GM18868 (cell line): ENCODE results near the gene CCN2.
A peak's percentile ranks its signal among the peaks of the same experiment; 100 is the strongest.

Experiments
- ATAC-seq: cut with Tn5 transposase; IDR thresholded peaks from one replicate; pipeline ENCODE4 v1.9.1; 2021; ENCODE audit warnings: mild to moderate bottlenecking, moderate library complexity; ENCODE audit not compliant: unreplicated experiment

The CCN2 gene, protein sequence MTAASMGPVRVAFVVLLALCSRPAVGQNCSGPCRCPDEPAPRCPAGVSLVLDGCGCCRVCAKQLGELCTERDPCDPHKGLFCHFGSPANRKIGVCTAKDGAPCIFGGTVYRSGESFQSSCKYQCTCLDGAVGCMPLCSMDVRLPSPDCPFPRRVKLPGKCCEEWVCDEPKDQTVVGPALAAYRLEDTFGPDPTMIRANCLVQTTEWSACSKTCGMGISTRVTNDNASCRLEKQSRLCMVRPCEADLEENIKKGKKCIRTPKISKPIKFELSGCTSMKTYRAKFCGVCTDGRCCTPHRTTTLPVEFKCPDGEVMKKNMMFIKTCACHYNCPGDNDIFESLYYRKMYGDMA

DNA sequence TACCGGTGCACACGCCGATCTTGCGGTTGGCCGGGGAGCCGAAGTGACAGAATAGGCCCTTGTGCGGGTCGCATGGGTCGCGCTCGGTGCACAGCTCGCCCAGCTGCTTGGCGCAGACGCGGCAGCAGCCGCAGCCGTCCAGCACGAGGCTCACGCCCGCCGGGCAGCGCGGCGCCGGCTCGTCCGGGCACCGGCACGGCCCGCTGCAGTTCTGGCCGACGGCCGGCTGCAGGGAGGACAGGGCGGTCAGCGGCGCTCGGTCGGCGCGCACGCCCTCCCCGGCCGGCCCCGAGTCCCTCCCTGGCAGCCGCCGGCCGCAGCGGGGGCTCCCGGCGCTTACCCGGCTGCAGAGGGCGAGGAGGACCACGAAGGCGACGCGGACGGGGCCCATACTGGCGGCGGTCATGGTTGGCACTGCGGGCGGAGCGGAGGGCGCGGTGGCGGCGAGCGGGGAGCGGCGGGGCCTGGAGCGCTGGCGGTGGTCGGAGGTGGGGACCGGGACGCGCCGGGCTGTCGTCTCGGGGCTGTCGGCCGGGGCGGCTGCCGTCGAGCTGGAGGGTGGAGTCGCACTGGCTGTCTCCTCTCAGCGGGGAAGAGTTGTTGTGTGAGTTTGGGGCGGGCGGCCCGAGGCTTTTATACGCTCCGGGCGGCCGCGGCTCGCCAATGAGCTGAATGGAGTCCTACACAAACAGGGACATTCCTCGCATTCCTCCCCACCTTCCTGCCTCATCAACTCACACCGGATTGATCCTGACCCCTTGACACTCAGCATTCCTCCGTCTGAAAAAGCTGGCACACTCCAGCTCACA, at the start of gene CCN2:
Gene CCN2, minus strand, starts transcription at position 606 of the 809 bp plus-strand sequence. Its CDS starts 200 bp downstream, at position 406.
- ATAC-seq: peak; percentile 18

DNA sequence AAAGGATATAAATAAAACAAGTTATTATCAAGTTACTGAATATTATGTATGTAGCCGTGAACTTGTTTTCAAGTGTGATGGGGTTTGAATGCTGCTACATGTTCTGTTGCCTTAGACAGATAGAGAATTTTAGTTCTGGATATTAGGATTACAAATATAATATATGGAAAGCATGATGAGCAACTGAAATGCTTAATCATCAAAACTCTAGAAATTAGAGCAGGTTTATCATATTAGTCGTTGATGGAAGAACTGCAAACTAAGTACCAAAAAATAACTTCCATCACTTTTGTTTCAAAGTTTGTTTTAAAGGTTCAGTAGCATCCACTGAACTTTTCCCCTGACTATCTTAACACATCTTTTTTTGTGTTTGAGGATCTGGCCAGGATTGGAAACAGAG, 49.1 kb upstream of the CCN2 start:
- no peak for ATAC-seq

DNA sequence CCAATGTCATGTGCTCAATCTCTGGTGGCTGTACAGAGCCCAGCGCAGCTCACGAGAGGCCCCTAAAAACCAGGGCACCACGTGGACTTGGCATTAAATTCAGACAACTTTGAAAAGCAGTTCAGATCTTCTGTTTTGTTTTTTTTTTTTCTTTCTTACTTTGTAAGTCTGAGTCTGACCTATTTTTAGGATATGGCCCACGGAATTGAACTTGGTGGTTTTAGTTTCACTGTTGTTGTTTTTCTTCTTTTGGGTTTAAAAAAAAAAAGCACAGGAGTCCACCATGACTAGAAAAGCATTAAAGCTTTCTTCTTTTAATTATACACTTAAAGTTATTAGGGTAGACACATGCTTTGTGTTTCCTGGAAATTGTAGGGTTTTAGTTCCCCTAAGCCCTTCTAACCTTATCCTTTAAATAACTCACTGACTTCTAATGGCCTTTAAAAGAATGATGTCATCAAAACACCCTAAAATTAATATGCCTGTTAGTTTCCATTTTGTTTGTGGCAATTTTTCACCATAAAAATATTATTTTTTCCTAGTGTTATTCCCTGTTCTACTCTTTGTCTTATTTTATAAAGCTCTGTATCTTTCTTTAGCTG, 48.5 kb upstream of the CCN2 start:
- no peak for ATAC-seq

DNA sequence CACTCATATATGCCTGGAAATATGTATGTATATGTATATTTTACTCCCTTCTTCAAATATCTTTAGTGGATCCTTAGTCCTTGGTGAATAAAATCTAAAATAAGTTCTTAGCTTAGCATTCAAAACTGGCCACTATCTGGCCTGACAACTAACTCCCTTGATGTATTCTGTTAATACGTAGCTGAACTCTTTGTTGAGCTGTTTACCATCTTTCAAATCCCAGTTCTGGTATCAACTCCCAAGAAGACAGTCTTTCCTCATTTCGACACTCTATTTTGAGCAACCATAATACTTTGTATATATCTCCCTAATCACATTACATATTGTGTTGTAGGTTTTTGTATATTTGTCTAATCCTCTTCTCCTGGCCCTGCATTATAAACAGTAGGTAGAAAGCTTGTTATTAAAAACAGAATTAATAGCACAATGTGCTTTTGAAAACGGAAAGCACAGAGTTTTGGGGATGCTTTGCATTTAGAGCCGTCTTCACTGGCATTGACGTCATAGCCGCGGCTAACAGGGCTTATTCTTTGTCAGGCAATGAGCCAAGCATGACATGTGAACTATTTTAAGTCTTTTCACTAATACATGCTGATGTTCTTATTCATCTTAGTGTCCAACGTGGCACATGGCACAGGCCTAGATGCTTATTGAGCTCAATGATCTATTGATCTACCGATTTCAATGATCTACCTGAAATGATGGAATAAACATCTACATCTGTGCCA, 47.2 kb upstream of the CCN2 start:
- no peak for ATAC-seq

DNA sequence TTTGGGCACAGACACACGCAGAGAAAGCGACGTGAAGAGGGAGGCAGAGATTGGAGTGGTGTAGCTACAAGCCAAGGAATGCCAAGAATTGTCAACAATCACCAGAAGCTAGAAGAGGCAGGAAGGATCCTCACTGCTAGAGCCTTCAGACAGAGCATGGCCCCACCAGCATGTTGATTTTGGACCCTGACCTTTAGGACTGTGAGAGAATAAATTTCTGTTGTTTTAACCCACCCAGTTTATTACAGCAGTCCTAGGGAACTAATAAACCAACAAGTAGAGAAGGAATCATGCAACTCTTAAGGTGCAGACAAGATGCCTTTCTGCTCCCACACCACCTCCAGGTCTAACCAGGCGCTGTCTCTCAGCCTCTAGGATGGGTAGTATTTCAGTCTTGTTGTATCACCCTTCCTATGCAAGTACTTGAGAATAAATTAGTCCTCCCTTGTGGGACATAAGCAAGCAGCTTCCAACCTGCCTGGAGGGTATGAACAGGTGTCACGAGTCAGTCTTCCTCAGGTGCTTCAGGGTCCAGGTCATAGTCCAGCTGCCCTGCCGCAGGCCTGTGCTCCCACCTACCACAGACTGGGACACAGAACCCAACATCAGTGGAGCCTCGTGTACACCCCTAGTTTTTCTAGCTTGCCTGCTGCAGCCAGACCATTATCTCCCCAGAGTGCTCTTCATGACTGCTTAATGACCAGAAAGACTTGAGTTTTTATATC, 46.4 kb upstream of the CCN2 start:
- ATAC-seq: no peak

DNA sequence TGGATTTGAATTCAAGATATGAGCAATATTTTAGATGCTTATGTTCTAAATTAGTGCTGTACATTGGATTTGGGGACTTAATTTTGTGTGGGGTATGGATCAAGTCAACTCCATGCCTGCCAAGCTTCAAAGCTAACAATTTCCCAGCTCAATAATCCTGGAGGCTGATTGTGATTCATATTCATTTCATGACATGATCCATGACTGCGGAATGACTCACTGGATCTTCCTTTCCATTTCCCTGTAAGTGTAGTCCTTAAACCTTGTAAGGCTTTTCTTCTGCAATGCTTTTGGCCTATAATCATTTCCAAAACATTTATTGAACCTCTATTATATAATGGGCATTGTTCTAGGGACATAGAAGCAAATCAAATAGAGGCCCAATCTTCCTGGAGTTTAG, 44.7 kb upstream of the CCN2 start:
- ATAC-seq: no peak

DNA sequence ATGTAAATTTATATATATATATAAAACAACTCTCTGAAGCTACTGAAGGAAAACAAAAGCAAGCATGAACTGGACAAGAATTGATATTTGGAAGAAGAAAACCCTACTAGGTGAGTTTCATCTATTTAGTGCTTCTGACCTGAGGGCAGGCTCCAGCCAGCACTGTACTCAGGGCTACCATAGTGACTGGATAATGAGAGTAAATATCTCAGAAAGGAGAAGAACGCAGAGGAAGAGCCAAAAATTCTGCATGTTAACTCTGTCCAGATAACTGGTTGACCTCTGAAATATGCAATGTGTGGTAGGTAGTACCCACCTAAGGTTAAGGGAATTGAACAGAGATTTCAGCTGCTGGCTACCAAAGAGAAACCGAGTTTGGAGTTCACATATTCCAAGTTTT, 41.4 kb upstream of the CCN2 start:
- no peak for ATAC-seq

DNA sequence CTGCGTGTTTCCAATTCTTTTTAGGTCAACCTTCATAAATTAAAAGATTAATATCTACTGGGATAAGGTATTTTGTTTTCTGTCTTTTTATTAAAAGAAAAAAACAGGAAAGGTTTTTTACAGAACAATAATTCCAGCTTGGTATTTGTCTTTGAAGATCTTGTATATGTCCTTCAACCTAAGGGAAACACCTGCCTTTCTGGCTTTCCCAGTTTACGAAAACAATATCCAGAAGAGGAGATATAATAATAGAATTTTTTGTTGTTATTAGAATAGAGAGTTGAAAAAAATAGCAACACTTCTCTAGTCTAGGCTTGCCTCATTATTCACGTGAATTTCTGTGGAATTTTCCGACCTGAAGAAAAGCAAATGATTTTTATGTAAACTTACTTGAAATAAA, 37.9 kb upstream of the CCN2 start:
- no peak for ATAC-seq

DNA sequence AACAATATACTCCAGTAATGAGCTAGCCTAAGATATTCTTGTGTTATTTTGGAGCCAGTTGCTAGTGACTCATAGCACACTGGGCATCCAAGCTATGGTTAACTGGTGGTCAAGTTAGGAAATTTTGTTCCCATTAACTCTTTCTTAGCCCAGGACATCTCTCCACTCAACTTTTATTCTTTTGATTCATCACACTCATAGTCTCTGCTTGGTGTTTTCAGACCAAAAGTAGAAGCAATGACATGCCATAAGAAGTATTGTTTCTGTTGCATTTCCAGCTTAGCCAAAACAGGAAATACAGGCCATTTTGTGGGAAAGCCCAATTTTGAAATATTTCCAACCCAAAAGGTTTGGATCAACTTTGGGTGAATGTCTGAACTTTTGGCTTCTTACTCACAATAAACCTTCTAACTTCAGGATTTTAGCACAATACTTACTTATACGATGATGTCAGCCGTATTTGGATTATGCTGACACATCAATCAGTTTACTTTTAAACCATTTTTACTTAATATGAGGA, 31.6 kb upstream of the CCN2 start:
- no peak for ATAC-seq

DNA sequence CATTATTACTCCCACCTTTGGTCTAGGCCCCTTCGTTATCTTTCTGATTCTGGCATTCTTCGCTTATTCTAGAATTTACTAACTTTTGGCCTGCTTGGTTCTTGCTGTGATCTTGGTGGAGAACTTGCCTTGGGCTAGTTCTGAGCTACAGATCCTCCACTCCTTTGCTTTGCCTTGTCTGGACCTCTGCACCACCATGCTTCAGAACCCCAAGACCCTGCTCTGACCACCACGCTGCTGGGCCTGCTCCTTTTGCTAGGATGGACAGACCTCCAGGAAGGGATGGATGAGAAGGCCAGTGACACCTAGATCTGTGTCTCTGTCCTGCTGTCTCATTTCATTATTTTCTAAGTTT, 30.4 kb upstream of the CCN2 start:
- ATAC-seq: no peak

DNA sequence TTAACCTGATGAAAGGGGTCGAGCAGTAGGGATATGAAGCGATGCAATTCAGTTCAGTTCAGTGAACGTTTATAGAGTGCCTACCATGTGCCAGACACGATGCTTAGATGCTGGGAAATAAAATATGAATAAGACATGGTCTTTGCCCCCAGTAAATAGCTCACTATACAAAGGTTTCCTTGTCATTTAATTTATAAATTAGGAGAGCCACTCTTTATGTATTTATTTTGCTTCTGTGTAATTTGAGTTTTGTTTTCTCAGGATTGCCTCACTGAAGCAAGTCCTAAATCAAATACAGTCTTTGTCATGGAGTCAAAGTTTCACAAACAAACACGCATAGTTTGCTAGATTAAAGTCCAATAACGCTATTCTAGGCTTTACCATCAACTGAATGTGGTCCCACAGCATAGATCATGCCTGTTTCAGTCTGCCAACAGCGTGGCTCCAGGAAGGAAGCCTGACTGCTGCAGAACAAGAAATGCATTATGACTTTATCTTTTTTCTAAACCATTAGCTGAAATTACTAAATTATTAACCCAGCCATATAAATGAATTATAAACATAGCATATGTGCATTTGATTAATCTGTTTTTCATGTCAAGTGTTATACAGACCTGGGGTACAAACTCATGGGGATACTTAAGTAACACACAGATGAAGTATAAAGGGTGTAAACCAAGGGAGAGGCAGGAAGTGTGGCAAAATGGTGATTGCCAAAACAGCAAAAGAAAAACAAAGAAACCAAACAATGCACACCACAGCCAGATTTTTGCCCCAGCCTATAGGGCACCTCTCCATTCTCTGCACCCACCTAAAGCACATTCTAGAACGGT, 29.8 kb upstream of the CCN2 start:
- ATAC-seq: no peak

DNA sequence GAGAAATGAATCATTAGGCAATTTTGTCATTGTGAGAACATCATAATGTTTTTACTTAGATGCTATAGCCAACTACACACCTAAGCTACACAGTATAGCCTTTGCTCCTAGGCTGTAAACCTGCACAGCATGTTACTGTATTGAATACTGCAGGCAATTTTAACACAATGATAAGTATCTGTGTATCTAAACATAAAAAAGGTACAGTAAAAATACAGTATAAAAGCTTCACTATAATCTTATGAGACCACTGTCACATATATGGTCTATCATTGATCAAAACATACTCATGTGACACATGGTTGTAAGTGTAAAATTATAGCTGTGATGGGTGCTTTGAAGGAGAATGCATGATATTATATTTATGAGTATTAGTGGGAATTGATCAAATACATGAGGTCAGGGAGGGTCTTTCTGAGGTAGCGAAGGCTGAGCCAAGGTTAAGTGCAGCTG, 29.2 kb upstream of the CCN2 start:
- no peak for ATAC-seq

DNA sequence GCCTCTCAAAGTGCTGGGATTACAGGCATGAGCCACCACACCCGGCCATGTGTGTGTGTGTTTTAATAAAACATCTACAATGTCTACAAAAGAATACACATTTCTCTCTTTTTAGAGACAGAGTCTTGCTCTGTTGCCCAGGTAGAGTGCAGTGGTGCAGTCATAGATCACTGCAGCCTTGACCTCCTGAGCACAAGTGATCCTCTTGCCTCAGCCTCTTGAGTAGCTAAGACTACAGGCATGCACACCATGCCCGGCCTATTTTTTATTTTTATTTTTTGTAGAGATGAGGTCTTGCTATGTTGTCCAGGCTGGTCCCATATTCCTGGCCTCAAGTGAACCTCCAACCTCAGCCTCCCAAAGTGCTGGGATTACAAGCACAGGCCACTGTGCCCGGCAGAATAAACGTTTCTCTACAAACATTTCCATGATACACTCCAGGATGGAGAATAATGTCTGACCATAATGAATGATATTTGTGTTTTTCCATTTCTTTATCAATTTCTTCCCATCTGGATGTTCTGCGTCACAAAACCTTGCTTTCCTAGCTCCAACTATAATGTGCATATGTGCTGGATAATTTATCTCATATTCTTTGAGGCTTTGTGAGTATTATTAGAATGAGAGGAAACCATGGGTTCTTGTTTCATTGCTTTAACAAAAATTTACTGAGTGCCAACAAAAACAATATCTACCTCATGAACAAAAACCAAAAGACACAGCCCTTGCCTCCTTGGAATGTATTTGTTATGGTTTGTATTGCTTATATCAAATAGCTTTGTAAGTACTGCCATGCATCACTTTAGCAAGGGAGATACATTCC, 28.6 kb upstream of the CCN2 start:
- ATAC-seq: no peak

DNA sequence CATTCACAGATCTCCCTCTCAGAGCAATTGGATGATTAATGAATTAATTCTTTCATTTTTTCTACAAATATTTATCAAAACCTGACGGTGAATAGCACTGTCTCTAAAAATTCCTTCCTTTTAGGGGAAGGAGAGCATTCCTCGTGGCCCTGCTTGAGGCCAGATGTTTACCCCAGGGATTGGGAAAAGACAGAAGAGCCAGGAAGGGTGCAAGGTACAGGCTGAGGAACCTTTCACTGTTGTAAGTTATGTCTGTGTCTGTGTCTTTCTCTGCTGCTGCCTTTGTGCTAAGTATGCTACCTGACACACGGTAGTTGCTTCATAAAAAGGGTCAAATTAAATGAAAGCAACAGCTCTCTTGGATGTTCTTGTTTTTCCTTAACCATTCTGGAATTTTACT, 27.4 kb upstream of the CCN2 start:
- ATAC-seq: no peak

DNA sequence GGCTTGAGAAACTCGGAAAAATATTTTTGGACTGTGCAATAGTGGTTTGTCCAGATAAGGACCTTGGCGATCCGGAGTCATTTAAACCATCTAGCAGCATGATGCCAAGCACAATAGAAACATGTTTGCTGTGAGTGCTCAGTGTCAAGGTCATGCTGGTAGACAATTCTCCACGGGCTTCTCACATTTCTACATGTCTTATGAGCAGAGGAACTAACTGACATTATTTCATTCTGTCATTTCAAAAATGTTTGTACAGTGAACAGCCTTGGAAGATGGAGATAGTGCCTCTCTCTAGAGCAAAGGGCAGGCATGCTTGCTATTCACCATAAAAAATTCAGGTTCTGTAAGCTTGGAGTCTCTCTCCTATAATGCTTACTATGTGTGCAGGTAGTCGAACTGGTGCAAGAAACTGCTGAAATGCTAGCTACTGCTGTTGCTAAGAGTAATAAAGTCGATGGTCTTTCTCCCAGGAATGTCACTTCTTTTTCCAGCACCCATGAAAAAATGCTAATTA, 25.4 kb upstream of the CCN2 start:
- ATAC-seq: no peak

DNA sequence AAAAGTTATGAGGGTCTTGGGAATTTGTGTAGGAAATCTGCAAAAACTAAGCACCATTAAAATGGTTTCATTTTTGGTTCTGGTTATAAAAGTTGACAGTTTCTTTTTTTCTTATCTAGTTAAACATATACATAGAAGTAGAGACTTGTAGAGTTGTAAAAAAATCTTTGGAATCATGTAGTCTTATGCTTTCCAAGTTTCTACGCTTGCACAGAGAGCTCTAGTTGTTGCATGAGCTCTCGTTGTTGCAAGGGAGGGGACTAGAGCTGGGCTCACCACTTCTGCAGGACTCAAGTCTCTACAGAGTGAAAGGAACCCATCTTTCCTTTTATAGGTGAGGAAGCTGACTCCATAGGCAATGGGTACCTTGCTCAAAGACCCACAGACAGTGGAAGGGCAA, 21.6 kb upstream of the CCN2 start:
- no peak for ATAC-seq

DNA sequence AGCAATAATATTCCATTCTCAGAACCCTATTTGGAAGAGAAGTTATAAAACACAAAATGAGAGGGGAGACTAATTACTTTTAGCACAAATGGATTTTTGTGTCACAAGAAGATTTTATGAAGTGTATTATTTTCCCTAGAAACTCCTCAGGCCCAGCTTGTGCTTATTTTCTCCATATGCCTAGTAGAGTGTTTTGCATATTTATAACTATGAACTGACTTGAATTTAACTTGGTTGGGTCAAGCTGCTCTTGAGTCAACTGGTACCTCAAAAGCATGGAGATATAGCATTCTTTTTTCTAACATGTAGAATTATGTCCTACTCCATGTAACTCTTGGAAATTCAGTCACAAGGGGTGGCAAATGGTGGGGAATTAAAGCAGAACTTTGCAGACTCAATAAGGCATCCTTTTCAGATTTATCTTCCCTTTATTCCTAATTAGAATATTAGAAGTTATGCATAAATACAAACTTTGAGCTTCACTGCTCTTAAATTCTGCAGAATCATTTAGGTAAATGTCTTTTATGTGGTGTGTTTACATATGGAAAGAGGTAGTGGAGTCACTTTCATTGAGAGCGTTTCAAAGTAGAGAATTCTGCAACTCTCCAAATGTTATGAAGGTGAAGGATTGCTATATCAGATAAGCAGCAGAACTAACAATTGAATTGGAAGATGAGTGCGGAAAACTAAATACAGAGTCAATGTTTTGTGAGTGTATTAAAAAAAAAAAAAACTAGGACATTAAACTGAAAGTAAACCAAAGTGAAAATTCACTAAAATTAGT, 19.1 kb upstream of the CCN2 start:
- ATAC-seq: no peak

DNA sequence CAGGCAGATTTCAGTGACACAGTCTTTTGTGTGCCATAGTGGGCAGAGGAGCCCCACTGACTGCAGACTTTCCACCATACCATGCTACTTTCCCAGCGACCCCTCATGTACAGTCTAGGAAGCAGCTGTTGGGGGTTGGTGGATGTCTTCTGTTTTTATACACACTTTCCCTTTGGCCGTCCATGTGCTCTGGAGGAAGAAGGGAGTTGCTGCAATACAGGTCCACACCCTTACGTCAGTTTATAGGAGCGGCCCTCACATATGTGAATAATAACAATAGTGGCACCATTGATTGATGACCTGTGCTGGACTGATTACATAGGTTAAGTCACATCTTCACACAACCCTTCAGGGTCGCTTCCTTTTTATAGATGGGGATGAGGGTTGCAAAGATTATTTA, 17.5 kb upstream of the CCN2 start:
- no peak for ATAC-seq
